T-cell (primary cell): Measurements from ENCODE around the gene ADAM12. TPM values are rescaled to one million over a fixed set of nuclear protein-coding genes. Genes with fewer than 3 reads are reported as not detected.

ENCODE experiments used
- ATAC-seq, 4 experiments: fragments of 200-7000 bp in 3 of 4; fragments of 150-1000 bp in 1 of 4; cut with Tn5 transposase; replicated peaks in 1 of 4; 1 replicate in 3 of 4; 2 replicates in 1 of 4; pipeline ENCODE4 v1.10.0; 2021; ENCODE audit warnings: moderate library complexity in 3 of 4, mild to moderate bottlenecking in 2 of 4, moderate number of reproducible peaks in 1 of 4
- CTCF ChIA-PET, 2 donors: fragments of 300-600 bp; sonication (Branson Sonifier 250); formaldehyde crosslinking; loops; one replicate each; lab custom pipeline; 2022; ENCODE audit warnings: antibody characterized with exemption in 2 of 2; lab: Charles Lee
- POLR2A ChIA-PET, 2 donors: fragments of 300-600 bp; sonication (Branson Sonifier 250); formaldehyde crosslinking; loops; one replicate each; lab custom pipeline; 2022; ENCODE audit warnings: antibody characterized with exemption in 2 of 2; lab: Charles Lee
- DNase-seq, 35 experiments: peaks; one replicate each; pipeline versions ENCODE4 v3.0.0 to v3.0.0-alpha.2; 2013 to 2023
- H3K27ac ChIP-seq: one replicate; pipeline ENCODE4 v1.5.1; 2013; ENCODE audit warnings: low read length
- H3K27me3 ChIP-seq, 2 experiments: replicated peaks in 1 of 2; 1 replicate in 1 of 2; 2 replicates in 1 of 2; pipeline versions ENCODE4 v1.6.1 to v1.7.0; 2013; ENCODE audit warnings: low read length in 1 of 2, mixed read lengths in 1 of 2; ENCODE audit not compliant: control insufficient read depth in 2 of 2, insufficient read depth in 2 of 2; ENCODE audit errors: extremely low read depth in 1 of 2
- H3K36me3 ChIP-seq, 2 donors: 1 replicate in 1 of 2; 2 replicates in 1 of 2; pipeline versions ENCODE4 v1.6.1 to v1.7.0; 2013; ENCODE audit warnings: low read length in 1 of 2; ENCODE audit not compliant: control insufficient read depth in 2 of 2, insufficient read depth in 1 of 2; ENCODE audit errors: extremely low read depth in 1 of 2
- H3K4me1 ChIP-seq, 2 experiments: 1 replicate in 1 of 2; 2 replicates in 1 of 2; pipeline versions ENCODE4 v1.6.1 to v1.7.0; 2013; ENCODE audit warnings: low read length in 2 of 2, mixed read lengths in 1 of 2; ENCODE audit not compliant: insufficient read depth in 2 of 2, control insufficient read depth in 1 of 2; ENCODE audit errors: extremely low read depth in 1 of 2
- H3K4me3 ChIP-seq, 2 donors: 1 replicate in 1 of 2; 2 replicates in 1 of 2; pipeline versions ENCODE4 v1.5.1 to v1.7.0; 2013; ENCODE audit warnings: mild to moderate bottlenecking in 2 of 2, low read length in 1 of 2, moderate library complexity in 1 of 2; ENCODE audit not compliant: control insufficient read depth in 1 of 2; ENCODE audit errors: extremely low read depth in 1 of 2
- H3K9me3 ChIP-seq: 2 replicates; pipeline ENCODE4 v1.7.0; 2013
- H3K27ac Mint-ChIP-seq, 2 donors: one replicate each; pipeline ENCODE4 v1.8.0; 2020 to 2021; ENCODE audit warnings: mild to moderate bottlenecking in 2 of 2, mixed read lengths in 2 of 2
- H3K27me3 Mint-ChIP-seq, 2 donors: one replicate each; pipeline ENCODE4 v1.8.0; 2021 to 2022; ENCODE audit warnings: mixed read lengths in 2 of 2
- H3K36me3 Mint-ChIP-seq: one replicate; pipeline ENCODE4 v1.8.0; 2021; ENCODE audit warnings: mixed read lengths
- H3K4me1 Mint-ChIP-seq, 3 donors: one replicate each; pipeline ENCODE4 v1.8.0; 2020 to 2022; ENCODE audit warnings: mixed read lengths in 3 of 3, mild to moderate bottlenecking in 1 of 3
- H3K4me3 Mint-ChIP-seq, 3 donors: one replicate each; pipeline ENCODE4 v1.8.0; 2020 to 2022; ENCODE audit warnings: mild to moderate bottlenecking in 3 of 3, mixed read lengths in 3 of 3, moderate library complexity in 3 of 3
- H3K9me3 Mint-ChIP-seq, 3 donors: one replicate each; pipeline ENCODE4 v1.8.0; 2020 to 2022; ENCODE audit warnings: mixed read lengths in 3 of 3
- WGBS: methylation state at CpG from one replicate; pipeline ENCODE4 v1.1.5; 2013; ENCODE audit warnings: missing lambda C conversion rate; ENCODE audit not compliant: insufficient coverage; 5-methylcytosine and 5-hydroxymethylcytosine counted together
- total RNA-seq, 35 experiments: library from RNA in 6 of 35; stranded (reverse) in 6 of 35; fragments of 120-200 nt in 1 of 35; gene quantifications; one replicate each; pipeline versions ENCODE4 v1.2.1 to v1.2.4 and lab custom pipeline; 2013 to 2026

ADAM12 gene
- total RNA-seq, 5 donors from 2014 or later (not counting 1 experiment from before 2014, with no cell fraction given), result 0.35 to 5.7 (median 1.2) TPM

- peaks cover 0 to 4% of the 10 kb centered on the region in 2 donors for H3K27me3 Mint-ChIP-seq
- no peaks in the 10 kb centered on the region for H3K9me3 ChIP-seq
- ChIA-PET POLR2A (no interaction called here), CTCF (no interaction called here)
- DNase-seq (no peak), ATAC-seq (no peak)
- no peaks in the 10 kb centered on the region for H3K36me3 ChIP-seq
- peaks cover 0 to under 1% (median 0%) of the 10 kb centered on the region in 3 donors for H3K4me1 Mint-ChIP-seq
- H3K27me3 ChIP-seq, result no peaks in the 10 kb centered on the region
- H3K36me3 Mint-ChIP-seq, result no peaks in the 10 kb centered on the region
- no peaks in the 10 kb centered on the region for H3K4me1 ChIP-seq
- H3K27ac Mint-ChIP-seq, result no peak overlapping the region
- no peak overlapping the region for H3K4me3 Mint-ChIP-seq
- no peak overlapping the region for H3K4me3 ChIP-seq
- no peak overlapping the region for H3K27ac ChIP-seq
- no peaks in the 10 kb centered on the region for H3K9me3 Mint-ChIP-seq
- WGBS, result 75% methylated on average over 2 of the region's 5 CpGs
Observed at GRCh38 chr10:126006264-126006663, 382.0 kb downstream of the ADAM12 start.

GRCh38 chr10:126004752-126005151 lies 383.5 kb downstream of the ADAM12 start:
- Histone ChIP-seq H3K4me1 (no peaks in the 10 kb centered on the region), H3K9me3 (no peaks in the 10 kb centered on the region), H3K36me3 (no peaks in the 10 kb centered on the region), H3K4me3 (no peak overlapping the region), H3K27ac (no peak overlapping the region), H3K27me3 (no peaks in the 10 kb centered on the region)
- Mint-ChIP-seq H3K27me3 (peaks cover 2 to 3% of the 10 kb centered on the region in 2 donors), H3K4me1 (peaks cover 0 to 2% (median 2%) of the 10 kb centered on the region in 3 donors), H3K9me3 (no peaks in the 10 kb centered on the region), H3K4me3 (no peak overlapping the region), H3K27ac (no peak overlapping the region), H3K36me3 (no peaks in the 10 kb centered on the region)
- ChIA-PET CTCF (no interaction called here), POLR2A (no interaction called here)
- WGBS, result 82% methylated on average over 8 of the region's 8 CpGs
- DNase-seq (no peak), ATAC-seq (no peak)

- H3K4me1 Mint-ChIP-seq, result peaks cover 0 to 7% (median 7%) of the 10 kb centered on the region in 3 donors
- Histone ChIP-seq H3K9me3 (no peaks in the 10 kb centered on the region), H3K27ac (no peak overlapping the region), H3K27me3 (no peaks in the 10 kb centered on the region), H3K36me3 (no peaks in the 10 kb centered on the region), H3K4me3 (no peak overlapping the region), H3K4me1 (no peaks in the 10 kb centered on the region)
- no peaks in the 10 kb centered on the region for H3K36me3 Mint-ChIP-seq
- H3K27ac Mint-ChIP-seq, result no peak overlapping the region
- ChIA-PET CTCF (no interaction called here), POLR2A (no interaction called here)
- ATAC-seq (no peak), DNase-seq (no peak)
- H3K27me3 Mint-ChIP-seq, result peaks cover 3% of the 10 kb centered on the region in 2 donors
- H3K4me3 Mint-ChIP-seq, result no peak overlapping the region
- no peaks in the 10 kb centered on the region for H3K9me3 Mint-ChIP-seq
- WGBS, result no CpG with 5 or more reads among the region's 2 CpGs
Observed at GRCh38 chr10:126001576-126001975, 386.7 kb downstream of the ADAM12 start.

- ATAC-seq (peak in 1 of 4 experiments; percentile 43), DNase-seq (no peak)
- H3K4me3 Mint-ChIP-seq, result peak overlapping the region in 1 of 3 donors; percentile 21
- peaks cover 4 to 7% of the 10 kb centered on the region in 2 donors for H3K27me3 Mint-ChIP-seq
- H3K27ac Mint-ChIP-seq, result peak overlapping the region in 1 of 2 donors; percentile 36
- no peak overlapping the region for H3K27ac ChIP-seq
- H3K4me3 ChIP-seq, result no peak overlapping the region
- H3K36me3 ChIP-seq, result no peaks in the 10 kb centered on the region
- H3K27me3 ChIP-seq, result no peaks in the 10 kb centered on the region
- H3K9me3 Mint-ChIP-seq, result no peaks in the 10 kb centered on the region
- H3K4me1 Mint-ChIP-seq, result peaks cover 0 to 7% (median 7%) of the 10 kb centered on the region in 3 donors
- no CpG with 5 or more reads among the region's 3 CpGs for WGBS
- no peaks in the 10 kb centered on the region for H3K9me3 ChIP-seq
- H3K36me3 Mint-ChIP-seq, result no peaks in the 10 kb centered on the region
- CTCF ChIA-PET, result no interaction called here
- no peaks in the 10 kb centered on the region for H3K4me1 ChIP-seq
- POLR2A ChIA-PET, result no interaction called here
Observed at GRCh38 chr10:125999694-126000093, 388.6 kb downstream of the ADAM12 start.

- no peak overlapping the region for H3K27ac ChIP-seq
- ATAC-seq, result no peak
- no peaks in the 10 kb centered on the region for H3K9me3 Mint-ChIP-seq
- H3K4me3 Mint-ChIP-seq, result peak overlapping the region in 2 of 3 donors; percentile 0 to 50
- POLR2A ChIA-PET, result no interaction called here
- H3K4me3 ChIP-seq, result no peak overlapping the region
- CTCF ChIA-PET, result interaction anchor here in 1 of 2 donors (0.5 kb wide), 1 partner anchor 15 kb away, joined by 5 read pairs; no protein-coding TSS in a partner anchor
- no peaks in the 10 kb centered on the region for H3K27me3 ChIP-seq
- H3K4me1 Mint-ChIP-seq, result peaks cover 0 to 7% (median 7%) of the 10 kb centered on the region in 3 donors
- no peak for DNase-seq
- H3K4me1 ChIP-seq, result no peaks in the 10 kb centered on the region
- peak overlapping the region in 1 of 2 donors; percentile 67 for H3K27ac Mint-ChIP-seq
- H3K36me3 ChIP-seq, result no peaks in the 10 kb centered on the region
- 66% methylated on average over 2 of the region's 12 CpGs for WGBS
- H3K9me3 ChIP-seq, result no peaks in the 10 kb centered on the region
- H3K27me3 Mint-ChIP-seq, result peaks cover 4 to 7% of the 10 kb centered on the region in 2 donors
- no peaks in the 10 kb centered on the region for H3K36me3 Mint-ChIP-seq
Observed at GRCh38 chr10:125997586-125997985, 390.7 kb downstream of the ADAM12 start.

GRCh38 chr10:125995726-125996304 lies 392.5 kb downstream of the ADAM12 start:
- no peak overlapping the region for H3K27ac ChIP-seq
- H3K27ac Mint-ChIP-seq, result peak overlapping the region in 1 of 2 donors; percentile 67
- no peaks in the 10 kb centered on the region for H3K9me3 ChIP-seq
- DNase-seq (no peak), ATAC-seq (peak in 2 of 4 experiments; percentile 49 to 51)
- POLR2A ChIA-PET, result no interaction called here
- H3K4me3 Mint-ChIP-seq, result peak overlapping the region in 2 of 3 donors; percentile 19 to 41
- peaks cover 4 to 5% of the 10 kb centered on the region in 2 donors for H3K27me3 Mint-ChIP-seq
- CTCF ChIA-PET, result no interaction called here
- H3K9me3 Mint-ChIP-seq, result no peaks in the 10 kb centered on the region
- H3K27me3 ChIP-seq, result no peaks in the 10 kb centered on the region
- no peaks in the 10 kb centered on the region for H3K36me3 ChIP-seq
- H3K4me1 Mint-ChIP-seq, result peaks cover 0 to 7% (median 7%) of the 10 kb centered on the region in 3 donors
- WGBS, result no CpG with 5 or more reads among the region's 9 CpGs
- H3K36me3 Mint-ChIP-seq, result no peaks in the 10 kb centered on the region
- no peak overlapping the region for H3K4me3 ChIP-seq
- H3K4me1 ChIP-seq, result no peaks in the 10 kb centered on the region
